Ramos (cell line): Measurements from ENCODE around the gene PRTFDC1.
"Not testable (repeated sequence)": the region's sequence is repeated elsewhere in the genome, so short reads cannot be mapped to it uniquely, and the experiment has no call there.

Source experiments
- in situ Hi-C: fragments of 300-500 bp; cut with MboI; formaldehyde crosslinking; loops from one replicate; pipeline ENCODE4 v1.14.3; 2022; ENCODE audit warnings: low sequenced_read_pairs; ENCODE audit not compliant: unreplicated experiment

The PRTFDC1 gene

GRCh38 chr10:24966962-24967481 is 14.6 kb upstream of the PRTFDC1 start:
- in situ Hi-C loops: no loop called here

GRCh38 chr10:24965051-24965450 is 12.6 kb upstream of the PRTFDC1 start:
- in situ Hi-C loops: no loop called here

- in situ Hi-C loops: no loop called here
Measured at GRCh38 chr10:24963521-24964041, 11.2 kb upstream of the PRTFDC1 start.

GRCh38 chr10:24962995-24963394 is 10.6 kb upstream of the PRTFDC1 start:
- in situ Hi-C loops: no loop called here

GRCh38 chr10:24961582-24961981 is 9.2 kb upstream of the PRTFDC1 start:
- in situ Hi-C loops: no loop called here

GRCh38 chr10:24959382-24959730 is 7.0 kb upstream of the PRTFDC1 start:
- in situ Hi-C loops: no loop called here

- in situ Hi-C loops: no loop called here
Measured at GRCh38 chr10:24958721-24959381, 6.4 kb upstream of the PRTFDC1 start.

- in situ Hi-C loops: no loop called here
Measured at GRCh38 chr10:24958091-24958720, 5.8 kb upstream of the PRTFDC1 start.

- in situ Hi-C loops: not testable (repeated sequence)
Measured at GRCh38 chr10:24957624-24958051, 5.2 kb upstream of the PRTFDC1 start.

- in situ Hi-C loops: no loop called here
Measured at GRCh38 chr10:24953675-24954074, 1.3 kb upstream of the PRTFDC1 start.

- in situ Hi-C loops: no loop called here
Measured at GRCh38 chr10:24952707-24953645, 570 bp upstream of the PRTFDC1 start.

GRCh38 chr10:24951201-24952142 is 934 bp downstream of the PRTFDC1 start:
- in situ Hi-C loops: no loop called here

- in situ Hi-C loops: no loop called here
Measured at GRCh38 chr10:24950439-24950838, 2.0 kb downstream of the PRTFDC1 start.

- in situ Hi-C loops: no loop called here
Measured at GRCh38 chr10:24949616-24950015, 2.8 kb downstream of the PRTFDC1 start.

GRCh38 chr10:24947304-24948097 is 4.9 kb downstream of the PRTFDC1 start:
- in situ Hi-C loops: no loop called here

- in situ Hi-C loops: no loop called here
Measured at GRCh38 chr10:24944512-24945255, 7.7 kb downstream of the PRTFDC1 start.

GRCh38 chr10:24938525-24938924 is 13.9 kb downstream of the PRTFDC1 start:
- in situ Hi-C loops: no loop called here

- in situ Hi-C loops: no loop called here
Measured at GRCh38 chr10:24938076-24938475, 14.3 kb downstream of the PRTFDC1 start.
